ENCODE results near the gene LRRC36. TPM values are rescaled to one million over a fixed set of nuclear protein-coding genes. Genes with fewer than 3 reads are reported as not detected.

Gene LRRC36
- total and polyA plus RNA-seq, 8 donors = 0.37 to 33.0 (median 0.96) TPM; not detected in 4

DNA sequence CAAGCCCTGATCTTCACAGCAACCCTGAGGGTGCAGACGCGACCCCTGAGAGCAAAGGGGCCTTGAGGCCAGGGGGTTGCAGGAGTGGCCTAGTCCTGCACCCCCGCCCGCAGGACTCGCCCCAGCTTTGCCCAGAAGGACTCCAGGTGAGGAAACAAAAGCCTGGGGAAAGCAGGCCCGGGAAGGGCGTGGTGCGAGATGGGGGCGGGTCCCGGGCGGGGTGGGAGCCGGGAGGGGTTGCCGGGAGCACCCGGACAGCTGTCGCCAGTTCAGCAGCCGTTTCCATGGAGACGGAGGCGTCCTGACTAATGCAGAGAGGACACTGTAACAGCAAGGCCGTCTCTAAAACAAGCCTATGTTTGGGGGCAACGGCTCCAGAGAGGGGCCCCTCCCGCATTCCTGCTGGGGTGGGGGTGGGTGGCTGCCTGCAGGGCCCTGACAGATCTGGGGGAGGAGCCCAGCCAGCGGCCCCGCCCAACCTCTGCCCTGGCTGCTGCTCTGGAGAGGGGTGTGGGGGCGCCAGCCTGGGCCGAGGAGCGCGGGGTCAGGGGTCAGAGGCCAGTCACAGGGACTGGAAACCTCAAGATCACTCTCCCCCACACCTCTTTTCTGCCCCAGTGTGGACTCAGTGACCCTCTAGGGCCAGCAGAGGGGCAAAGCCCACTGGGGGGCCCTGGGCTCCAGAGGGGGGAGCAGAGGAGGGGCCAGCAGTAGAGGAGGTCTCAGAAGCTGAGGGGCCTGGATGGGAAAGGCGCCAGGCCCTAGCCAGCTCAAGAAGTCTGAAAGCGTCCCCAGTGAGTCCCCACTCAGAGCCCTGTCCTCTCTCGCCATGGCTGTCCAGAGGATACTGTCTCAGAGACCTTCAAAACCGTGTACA is 69.8 kb downstream of the LRRC36 start:
- Histone ChIP-seq H3K4me1 (peaks cover 45 to 78% (median 74%) of the 10 kb centered on the region in 4 donors), H3K36me3 (no peaks in the 10 kb centered on the region), H3K27ac (peak overlapping the region; percentile 26 to 71 (median 48)), H3K9me3 (no peaks in the 10 kb centered on the region), H3K4me3 (peak overlapping the region in 2 of 4 donors; percentile 12 to 26), H3K27me3 (peaks cover 0 to 43% (median 0%) of the 10 kb centered on the region in 3 donors)
- intact Hi-C loops (cut with DNase I; ENCODE audit: low total_unique reads) = no loop called here
- 20 to 38% (median 23%) methylated on average over 25 to 31 of the region's 31 CpGs for WGBS, 5 donors
- peak; percentile 84 to 97 for DNase-seq
- TF ChIP-seq, protein P1, sequence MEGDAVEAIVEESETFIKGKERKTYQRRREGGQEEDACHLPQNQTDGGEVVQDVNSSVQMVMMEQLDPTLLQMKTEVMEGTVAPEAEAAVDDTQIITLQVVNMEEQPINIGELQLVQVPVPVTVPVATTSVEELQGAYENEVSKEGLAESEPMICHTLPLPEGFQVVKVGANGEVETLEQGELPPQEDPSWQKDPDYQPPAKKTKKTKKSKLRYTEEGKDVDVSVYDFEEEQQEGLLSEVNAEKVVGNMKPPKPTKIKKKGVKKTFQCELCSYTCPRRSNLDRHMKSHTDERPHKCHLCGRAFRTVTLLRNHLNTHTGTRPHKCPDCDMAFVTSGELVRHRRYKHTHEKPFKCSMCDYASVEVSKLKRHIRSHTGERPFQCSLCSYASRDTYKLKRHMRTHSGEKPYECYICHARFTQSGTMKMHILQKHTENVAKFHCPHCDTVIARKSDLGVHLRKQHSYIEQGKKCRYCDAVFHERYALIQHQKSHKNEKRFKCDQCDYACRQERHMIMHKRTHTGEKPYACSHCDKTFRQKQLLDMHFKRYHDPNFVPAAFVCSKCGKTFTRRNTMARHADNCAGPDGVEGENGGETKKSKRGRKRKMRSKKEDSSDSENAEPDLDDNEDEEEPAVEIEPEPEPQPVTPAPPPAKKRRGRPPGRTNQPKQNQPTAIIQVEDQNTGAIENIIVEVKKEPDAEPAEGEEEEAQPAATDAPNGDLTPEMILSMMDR (IDR thresholded peaks at IDR 0.05) = no peak
- no peak for TF ChIP-seq EP300 (IDR thresholded peaks at IDR 0.05)
- peak in 1 of 3 donors; percentile 4 for TF ChIP-seq POLR2AphosphoS5 (IDR thresholded peaks at IDR 0.05)
- TF ChIP-seq POLR2A (IDR thresholded peaks at IDR 0.05) = no peak

DNA sequence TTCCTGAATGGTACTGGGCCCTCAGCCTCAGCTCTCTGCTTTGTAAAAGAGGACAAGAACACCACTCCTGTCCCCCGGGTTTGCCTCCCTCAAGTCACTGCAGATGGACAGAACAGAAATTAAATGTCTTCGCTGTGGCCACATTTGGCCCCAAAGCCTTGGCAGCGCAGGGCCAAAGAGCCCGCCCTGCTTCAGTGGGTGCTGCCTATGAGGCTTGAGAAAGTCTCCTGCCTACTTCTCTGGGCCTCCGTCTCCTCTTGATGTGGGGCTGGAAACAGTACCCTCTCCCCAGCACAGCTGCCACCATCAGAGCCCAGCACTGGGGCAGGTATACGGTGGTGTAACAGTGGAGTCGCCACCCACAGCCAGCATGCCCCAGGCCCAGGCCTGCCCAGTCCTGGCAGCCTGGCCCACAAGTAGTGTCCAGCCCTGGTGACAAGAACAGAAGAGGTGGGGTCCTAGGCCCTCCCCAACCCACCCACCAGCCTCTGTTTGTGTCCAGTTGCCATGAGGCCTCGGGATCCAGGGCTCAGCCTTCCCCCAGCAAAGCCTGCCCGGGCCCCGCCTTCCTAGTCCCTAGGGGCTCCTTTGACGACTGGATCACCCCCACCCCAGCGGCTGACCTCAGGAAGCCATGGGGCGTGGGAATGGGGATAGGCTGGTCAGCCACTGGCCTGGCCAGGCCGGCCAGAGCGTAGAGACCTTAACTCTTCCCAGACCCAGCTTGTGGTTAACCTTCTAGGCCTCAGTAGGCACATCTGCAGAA is 70.6 kb downstream of the LRRC36 start:
- H3K27me3 ChIP-seq = peaks cover 0 to 40% (median 0%) of the 10 kb centered on the region in 3 donors
- H3K4me1 ChIP-seq = peaks cover 41 to 69% (median 66%) of the 10 kb centered on the region in 4 donors
- intact Hi-C loops (cut with DNase I; ENCODE audit: low total_unique reads) = no loop called here
- H3K4me3 ChIP-seq = no peak overlapping the region
- H3K36me3 ChIP-seq = no peaks in the 10 kb centered on the region
- 70 to 80% (median 76%) methylated on average over 10 to 15 of the region's 15 CpGs for WGBS, 5 donors
- DNase-seq = peak in 1 of 2 donors; percentile 63
- H3K27ac ChIP-seq = peak overlapping the region; percentile 26 to 71 (median 48)
- no peaks in the 10 kb centered on the region for H3K9me3 ChIP-seq
- TF ChIP-seq, protein P1 (IDR thresholded peaks at IDR 0.05) = no peak
- TF ChIP-seq EP300 (IDR thresholded peaks at IDR 0.05) = no peak
- no peak for TF ChIP-seq POLR2AphosphoS5 (IDR thresholded peaks at IDR 0.05)
- no peak for TF ChIP-seq POLR2A (IDR thresholded peaks at IDR 0.05)

GRCh38 chr16:67397812-67398545 is 71.4 kb downstream of the LRRC36 start:
- Histone ChIP-seq H3K9me3 (no peaks in the 10 kb centered on the region), H3K27me3 (peaks cover 0 to 32% (median 0%) of the 10 kb centered on the region in 3 donors), H3K27ac (peak overlapping the region in 1 of 5 donors; percentile 66), H3K4me3 (no peak overlapping the region), H3K4me1 (peaks cover 36 to 63% (median 58%) of the 10 kb centered on the region in 4 donors), H3K36me3 (no peaks in the 10 kb centered on the region)
- intact Hi-C loops (cut with DNase I; ENCODE audit: low total_unique reads) = no loop called here
- peak in 1 of 2 donors; percentile 24 for DNase-seq
- TF ChIP-seq EP300 (IDR thresholded peaks at IDR 0.05) (no peak), POLR2A (IDR thresholded peaks at IDR 0.05) (no peak), POLR2AphosphoS5 (IDR thresholded peaks at IDR 0.05) (no peak)
- TF ChIP-seq, protein P1 (IDR thresholded peaks at IDR 0.05) = no peak
- WGBS, 5 donors = 82 to 91% (median 86%) methylated on average over 19 to 22 of the region's 22 CpGs
